GM21381 (cell line): Measurements from ENCODE around the gene RABEP1.
A peak's percentile ranks its signal among the peaks of the same experiment; 100 is the strongest.
"Not testable (repeated sequence)": the region's sequence is repeated elsewhere in the genome, so short reads cannot be mapped to it uniquely, and the experiment has no call there.

Experiments
- ATAC-seq: cut with Tn5 transposase; IDR thresholded peaks from one replicate; pipeline ENCODE4 v1.9.1; 2021; ENCODE audit warnings: mild to moderate bottlenecking, moderate library complexity; ENCODE audit not compliant: unreplicated experiment

RABEP1 gene, protein sequence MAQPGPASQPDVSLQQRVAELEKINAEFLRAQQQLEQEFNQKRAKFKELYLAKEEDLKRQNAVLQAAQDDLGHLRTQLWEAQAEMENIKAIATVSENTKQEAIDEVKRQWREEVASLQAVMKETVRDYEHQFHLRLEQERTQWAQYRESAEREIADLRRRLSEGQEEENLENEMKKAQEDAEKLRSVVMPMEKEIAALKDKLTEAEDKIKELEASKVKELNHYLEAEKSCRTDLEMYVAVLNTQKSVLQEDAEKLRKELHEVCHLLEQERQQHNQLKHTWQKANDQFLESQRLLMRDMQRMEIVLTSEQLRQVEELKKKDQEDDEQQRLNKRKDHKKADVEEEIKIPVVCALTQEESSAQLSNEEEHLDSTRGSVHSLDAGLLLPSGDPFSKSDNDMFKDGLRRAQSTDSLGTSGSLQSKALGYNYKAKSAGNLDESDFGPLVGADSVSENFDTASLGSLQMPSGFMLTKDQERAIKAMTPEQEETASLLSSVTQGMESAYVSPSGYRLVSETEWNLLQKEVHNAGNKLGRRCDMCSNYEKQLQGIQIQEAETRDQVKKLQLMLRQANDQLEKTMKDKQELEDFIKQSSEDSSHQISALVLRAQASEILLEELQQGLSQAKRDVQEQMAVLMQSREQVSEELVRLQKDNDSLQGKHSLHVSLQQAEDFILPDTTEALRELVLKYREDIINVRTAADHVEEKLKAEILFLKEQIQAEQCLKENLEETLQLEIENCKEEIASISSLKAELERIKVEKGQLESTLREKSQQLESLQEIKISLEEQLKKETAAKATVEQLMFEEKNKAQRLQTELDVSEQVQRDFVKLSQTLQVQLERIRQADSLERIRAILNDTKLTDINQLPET

DNA sequence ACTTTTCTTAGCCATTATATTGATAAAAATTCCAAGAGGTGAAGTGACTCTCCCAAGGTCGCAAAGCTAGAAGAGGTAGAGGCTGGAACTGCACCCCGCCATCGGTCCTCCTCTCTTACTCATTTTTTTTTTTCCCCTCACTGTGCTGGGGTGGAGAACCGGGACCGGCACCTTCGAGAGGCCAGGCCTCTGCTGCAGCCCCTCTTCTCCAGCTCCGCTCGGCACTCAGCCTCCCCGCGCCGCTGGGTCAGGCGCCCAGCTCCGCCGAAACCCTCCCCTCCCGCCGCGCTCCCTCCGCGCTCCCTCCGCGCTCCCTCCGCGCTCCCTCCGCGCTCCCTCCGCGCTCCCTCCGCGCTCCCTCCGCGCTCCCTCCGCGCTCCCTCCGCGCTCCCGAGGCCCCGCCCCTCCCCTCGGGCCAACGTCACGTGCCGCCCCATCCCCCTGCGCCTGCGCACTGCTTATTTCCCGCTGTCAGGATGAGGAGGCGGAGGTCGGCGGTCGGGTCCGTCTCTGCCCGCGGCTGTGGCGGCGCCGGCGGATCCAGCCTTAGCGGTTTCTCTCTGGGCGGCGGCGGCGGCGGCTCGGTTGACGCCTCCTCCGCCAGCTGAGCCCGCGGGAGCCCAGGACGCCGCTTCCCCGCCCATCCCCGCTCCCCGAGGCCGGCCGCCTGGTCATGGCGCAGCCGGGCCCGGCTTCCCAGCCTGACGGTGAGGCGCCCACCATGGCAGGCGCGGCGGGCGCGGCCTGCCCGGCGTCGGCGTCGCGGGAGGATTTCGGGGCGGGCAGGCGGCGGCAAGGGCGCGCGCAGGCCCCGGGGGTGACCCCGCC lies at the start of gene RABEP1:
TSS of gene RABEP1 (plus strand) at position 471 of the 828 bp plus-strand sequence. CDS start at position 674, 203 bp downstream.
- ATAC-seq: peak; percentile 76

DNA sequence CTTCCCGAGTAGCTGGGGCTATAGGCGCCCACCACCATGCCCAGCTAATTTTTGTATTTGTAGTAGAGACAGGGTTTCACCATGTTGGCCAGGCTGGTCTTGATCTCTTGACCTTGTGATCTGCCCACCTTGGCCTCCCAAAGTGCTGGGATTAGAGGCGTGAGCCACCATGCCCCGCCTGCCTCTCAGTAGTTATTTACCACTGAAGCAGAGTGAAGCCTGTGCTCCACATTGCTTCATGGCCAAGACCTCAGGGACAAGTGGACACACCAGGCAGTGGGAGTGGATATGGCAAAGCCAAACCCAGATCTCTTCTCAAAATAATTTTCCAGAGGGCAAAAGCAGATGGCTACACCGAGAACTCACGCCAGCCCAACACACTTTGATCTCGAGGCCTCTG lies 48.6 kb upstream of the RABEP1 start:
- not testable (repeated sequence) for ATAC-seq

DNA sequence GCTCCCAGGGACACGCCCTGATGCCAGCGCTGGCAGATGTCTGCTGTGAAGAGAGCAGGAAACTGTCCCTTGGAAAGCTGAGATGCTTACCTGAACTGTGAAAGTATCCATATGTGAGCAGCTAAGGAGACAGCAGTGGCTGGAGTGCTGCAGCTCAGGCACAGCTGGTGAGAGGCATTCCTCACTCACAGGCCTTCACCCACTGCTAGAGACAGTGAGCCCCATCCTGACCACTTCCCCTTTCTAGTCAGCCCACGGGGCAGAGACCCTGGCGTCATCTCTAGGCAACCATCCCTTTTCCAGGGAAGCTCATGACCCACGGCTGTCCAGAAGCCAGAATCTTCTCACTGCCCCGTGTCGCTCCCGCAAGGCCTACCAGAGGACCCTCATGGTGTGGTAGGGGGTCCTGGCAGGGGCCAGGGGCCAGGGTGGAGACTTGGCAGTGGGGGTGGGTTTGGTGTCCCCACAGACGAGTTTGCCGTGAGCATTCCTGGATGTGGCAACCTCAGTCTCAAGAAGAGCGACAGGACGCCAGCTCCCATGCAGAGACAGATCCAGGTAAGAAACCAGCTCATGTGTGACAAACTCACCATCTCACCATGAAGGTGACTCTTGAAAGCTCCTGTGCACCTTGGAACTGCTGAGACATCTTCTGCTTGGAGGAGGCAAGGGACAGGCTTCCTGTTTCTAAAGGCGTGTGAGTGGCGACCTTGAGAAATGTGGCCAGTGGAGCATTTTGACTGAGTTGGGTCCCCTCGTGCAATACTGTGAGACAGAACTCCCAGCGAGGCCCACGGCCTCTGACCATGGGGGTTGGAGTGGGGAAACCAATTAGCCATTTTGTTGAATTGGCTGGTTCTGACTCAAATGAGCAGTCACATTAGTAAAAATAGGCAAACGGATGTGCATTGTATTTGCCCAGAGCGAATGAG lies 47.2 kb upstream of the RABEP1 start, which contains the start of gene SCIMP:
TSS of gene SCIMP (minus strand) at position 216 of the 932 bp plus-strand sequence. CDS start at position 111, 105 bp downstream.
- ATAC-seq: peak; percentile 52

DNA sequence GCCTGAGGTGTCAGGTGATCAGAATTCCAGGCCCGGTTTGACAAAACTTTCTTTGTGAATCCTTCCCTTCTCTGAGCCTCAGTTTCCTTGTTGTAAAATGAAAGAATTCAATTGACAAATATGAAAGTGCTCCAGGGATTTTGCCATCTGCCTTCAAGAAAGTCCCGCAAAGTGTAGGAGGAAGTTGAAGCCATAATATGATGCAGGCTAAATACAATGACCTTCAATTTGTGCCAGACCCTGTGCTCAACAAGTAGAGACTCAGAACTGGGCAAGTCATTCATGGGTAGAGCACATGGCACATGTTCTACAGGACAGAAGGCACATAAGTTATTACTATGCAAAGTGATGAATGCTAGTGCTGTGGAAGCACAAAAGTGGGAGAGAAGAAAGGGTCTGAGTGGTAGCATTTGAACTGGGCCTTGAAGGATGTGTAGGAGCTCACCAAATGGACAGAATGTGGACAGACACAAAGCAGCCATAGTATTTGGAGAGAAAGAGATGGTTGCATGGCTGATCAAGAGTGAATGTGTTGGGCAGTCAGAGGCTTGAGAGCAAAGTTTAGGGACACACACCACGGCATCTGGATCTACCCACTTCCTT lies 45.0 kb upstream of the RABEP1 start:
- ATAC-seq: no peak

DNA sequence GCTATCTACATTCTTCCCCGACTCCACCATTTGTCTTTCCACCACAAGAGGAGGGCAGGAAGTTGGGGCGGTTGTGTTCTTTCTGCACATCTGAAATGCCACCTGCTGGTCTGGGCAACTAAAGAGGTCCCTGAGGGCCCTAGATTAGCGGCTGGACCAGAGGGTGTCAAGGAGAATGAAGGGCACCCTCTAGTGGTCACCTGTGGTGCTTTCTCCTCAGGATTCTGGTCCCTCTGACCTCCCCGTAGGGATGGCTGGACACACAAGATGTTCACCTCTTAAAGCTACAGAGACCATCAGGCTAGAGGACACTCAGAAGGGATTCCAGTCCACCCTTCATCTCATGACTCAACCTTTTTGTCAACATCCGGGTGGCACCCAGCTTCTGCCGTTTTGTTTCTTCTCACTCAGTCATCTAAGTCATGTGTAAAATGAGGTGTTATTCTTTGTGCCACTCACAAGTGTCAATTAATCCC lies 44.5 kb upstream of the RABEP1 start:
- ATAC-seq: peak; percentile 43

DNA sequence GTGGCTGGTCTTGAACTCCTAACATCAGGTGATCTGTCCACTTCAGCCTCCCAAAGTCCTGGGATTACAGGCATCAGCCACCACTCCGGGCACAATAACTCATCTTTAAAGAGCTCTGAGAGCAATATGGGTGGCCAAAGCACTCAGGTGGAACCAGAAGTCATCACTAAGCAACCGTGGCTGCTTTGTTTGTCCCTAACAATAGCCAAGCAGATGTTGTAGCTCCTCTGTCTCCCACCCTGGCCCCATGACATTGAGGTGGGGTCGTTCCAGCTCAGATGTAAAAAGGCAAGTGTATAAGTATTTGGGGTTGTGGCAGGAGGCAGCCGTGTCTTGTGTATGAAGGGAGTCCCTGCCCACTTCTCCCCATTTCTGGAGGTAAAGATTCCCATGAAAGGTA lies 43.8 kb upstream of the RABEP1 start:
- no peak for ATAC-seq

DNA sequence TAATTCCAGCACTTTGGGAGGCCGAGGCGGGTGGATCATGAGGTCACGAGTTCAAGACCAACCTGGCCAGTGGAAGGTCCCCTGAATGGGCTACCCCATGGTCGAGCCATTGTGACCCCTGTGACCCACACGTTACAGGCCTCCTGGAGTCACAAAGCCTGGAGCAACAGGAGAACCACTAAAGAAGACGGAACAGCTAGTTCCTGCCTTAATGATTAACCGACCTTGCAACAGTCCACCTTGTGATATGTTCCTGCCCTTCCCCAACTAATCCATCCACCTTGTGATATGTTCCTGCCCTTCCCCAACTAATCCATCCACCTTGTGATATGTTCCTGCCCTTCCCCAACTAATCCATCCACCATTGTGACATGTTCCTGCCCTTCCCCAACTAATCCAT lies 42.3 kb upstream of the RABEP1 start:
- ATAC-seq: not testable (repeated sequence)

DNA sequence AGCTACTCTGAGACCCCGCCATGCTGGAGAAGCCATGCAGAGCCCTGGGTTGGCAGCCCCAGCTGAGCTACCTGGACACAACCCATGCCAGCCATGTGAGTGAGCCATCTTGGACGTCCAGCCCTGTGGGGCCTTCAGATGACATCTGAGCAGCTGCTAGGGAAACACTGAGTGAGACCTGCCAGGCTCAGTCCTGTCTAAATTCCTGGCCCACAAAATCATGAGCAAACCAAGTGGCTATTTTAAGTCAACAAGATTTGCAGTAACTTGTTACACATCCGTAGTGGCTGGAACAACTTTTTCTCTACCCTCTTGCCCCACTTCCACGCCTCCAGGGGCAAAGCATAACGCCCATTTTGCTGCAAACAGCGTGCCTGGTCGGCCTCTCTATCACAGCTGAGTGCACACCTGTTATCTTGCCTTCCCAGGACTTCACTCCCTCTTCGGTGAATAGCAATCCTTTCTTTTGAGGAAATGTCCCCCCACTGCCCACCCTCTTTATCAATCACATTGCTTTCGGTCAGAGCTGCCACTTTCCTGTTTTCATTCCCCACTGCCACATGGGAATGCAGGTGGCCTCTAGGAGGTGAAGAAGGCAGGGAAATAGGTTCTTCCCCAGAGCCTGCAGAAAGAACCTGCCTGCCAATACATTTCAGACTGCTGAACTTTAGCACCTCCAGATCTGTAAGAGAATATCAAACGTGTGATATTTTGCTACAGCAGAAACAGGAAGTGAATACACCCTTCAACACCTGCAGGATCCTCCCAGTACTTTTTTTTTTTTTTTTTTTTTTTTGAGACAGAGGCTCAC lies 40.0 kb upstream of the RABEP1 start:
- no peak for ATAC-seq

DNA sequence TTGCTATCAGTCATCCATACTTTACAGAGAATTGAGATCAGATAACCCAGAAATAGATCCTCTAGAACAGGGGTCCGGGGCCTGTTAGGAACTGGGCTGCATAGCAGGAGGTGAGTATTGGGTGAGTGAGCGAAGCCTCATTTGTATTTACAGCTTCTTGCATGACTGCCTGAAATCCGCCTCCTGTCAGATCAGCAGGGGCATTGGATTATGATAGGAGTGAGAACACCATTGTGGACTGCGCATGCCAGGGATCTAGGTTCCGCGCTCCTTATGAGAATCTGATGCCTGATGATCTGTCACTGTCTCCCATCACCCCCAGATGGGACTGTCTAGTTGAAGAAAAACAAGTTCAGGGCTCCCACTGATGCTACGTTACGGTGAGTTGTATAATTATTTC lies 34.5 kb upstream of the RABEP1 start:
- ATAC-seq: no peak

DNA sequence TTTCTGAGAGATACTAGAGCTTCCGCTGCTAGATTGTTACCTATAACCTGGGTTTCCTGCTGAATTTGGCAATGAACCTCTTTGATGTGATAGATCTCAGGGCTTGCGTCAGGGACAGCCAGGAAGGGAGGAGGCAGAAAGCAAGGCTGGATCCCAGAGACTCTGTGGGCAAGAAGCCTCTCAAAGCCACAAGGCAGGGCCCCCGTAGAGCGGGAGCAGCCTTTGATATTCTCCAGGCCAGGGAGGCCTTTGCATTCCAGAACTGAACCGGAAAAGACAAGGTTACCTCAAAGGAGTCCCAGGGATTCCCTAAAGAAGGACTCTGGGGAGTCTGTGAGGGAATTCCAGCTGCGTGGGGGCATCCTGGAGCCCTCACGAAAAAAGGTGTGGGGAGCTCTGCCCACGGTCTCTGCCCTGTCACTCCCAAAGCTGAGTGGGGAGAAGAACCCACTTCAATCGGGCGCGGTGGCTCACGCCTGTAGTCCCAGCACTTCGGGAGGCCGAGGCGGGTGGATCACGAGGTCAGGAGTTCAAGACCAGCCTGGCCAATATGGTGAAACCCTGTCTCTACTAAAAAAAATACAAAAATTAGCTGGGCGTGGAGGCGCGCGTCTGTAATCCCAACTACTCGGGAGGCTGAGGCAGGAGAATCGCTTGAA lies 33.1 kb upstream of the RABEP1 start:
- no peak for ATAC-seq

DNA sequence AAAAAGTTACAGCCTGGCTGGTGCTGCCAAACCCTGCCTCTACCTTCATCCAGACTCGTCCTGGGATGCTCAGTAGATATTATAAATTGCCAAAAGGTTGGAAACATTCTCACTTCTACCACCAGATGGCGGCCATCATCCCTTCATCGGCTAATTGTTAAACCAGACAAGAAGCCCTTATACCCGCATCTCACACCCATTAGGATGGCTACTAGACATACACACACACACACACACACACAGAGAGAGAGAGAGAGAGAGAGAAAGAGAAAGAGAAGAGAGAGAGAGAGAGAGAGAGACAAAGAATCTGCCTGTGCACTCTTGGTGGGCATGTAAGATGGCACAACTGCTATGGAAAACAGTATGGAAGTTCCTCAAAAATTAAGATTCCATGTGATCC lies 32.5 kb upstream of the RABEP1 start:
- ATAC-seq: no peak

DNA sequence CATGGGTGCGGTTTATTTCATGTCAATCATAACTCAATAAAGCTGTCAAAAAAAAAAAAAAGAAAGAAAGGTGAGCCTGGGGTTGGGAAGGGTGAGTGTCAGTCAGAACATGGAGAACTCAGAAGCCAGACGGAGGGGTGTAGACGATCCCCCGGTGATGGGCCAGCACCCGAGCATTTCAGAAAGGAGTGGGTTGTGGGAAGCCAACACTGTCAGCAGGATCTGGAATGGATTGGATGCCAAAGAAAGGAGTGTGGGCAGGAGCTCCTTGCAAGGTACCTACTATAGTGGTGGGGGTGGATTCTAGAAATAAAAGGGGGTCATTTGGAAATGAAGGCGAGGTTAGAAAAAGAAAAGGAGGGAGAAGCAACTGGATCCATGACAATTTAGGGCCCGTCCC lies 27.7 kb upstream of the RABEP1 start:
- ATAC-seq: no peak

DNA sequence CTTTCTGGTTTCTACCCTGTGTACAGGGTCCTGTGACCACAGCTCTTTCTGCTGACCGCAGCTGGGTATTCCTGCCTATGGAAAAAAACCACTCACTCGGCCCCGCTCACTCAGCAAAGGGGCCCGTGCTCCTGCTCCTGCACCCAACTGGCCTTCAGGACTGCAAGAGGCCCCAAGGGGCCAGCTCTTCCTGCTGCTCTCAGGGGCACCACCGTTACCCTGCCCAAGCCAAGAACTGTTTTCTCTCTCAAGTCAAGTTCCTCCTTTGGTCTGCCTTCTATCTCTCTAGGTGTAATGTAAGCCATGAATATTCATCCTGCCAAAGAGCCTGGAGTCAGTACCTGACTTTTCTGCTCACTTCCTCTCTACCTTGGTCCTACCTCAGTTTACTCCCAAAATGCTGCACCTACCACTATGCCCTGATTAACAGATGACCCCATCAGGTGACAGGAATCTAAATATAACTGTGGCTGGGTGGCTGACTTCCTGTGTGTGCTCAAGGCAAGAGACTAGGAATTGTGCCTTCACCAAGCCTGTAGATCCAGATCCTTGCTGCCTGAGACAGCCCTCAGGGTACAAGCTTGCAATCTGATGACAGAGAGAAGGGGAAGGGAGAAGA lies 27.1 kb upstream of the RABEP1 start:
- ATAC-seq: no peak

DNA sequence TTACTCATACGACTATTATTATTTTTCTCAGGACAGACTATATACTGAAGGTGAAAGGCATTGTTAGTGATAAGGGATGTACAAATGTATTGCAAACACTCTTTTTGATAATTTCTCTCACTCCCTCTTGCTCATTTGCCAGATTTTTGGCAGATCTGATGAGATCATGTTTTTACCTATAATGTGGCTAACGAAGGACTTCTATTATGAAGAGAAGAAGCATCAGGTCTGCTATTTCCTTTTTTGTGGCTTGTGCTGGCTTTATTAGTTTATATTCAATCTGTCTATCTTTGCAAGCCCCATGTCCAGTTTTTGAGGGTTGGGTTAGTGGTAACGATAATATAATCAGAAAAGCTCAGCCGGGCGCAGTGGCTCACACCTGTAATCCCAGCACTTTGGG lies 25.0 kb upstream of the RABEP1 start:
- ATAC-seq: no peak

DNA sequence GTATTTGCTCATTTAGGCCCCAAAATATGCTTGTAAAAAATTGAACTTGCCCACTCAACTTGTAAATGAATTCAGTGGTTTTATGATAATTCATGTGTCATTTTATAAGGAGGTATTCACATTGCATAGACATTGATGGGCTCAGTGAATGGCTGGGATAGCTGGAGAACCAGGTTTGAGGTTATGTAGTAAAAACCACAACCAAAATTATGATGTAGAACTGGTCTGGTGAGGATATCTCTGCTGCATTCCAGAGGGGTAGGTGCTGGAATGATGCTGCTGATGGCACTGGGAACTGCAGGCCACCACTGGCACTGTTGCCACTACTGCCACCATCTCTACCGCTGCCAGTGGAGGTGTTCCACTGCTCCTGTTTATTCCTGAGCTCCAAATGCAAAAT lies 21.5 kb upstream of the RABEP1 start:
- ATAC-seq: no peak

DNA sequence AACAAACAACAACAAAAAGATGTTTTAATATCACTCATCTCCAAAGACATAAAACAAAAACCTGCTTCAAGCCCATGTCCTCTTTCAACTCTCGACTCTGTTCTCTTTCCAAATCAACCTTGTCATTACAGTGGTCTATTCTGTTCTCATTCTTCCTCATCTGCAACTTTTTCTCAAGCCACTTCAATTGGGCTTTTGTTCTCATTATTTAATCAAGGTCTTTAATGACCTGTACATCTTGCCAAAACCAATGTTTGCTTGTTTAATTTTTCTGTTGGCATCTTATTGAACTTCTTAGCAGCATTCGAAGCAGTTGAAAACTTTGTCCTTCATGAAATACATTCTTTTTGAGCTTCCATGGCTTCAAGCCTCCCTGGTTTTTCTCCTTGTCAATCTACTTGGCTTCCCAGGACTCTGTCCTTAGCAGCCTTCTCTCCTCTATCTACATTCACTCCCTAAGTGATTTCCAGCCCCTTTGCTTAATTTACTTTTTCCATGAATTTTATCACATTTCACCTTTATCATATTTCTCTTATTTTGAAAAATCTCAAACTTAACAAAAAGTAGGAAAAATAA lies 19.6 kb upstream of the RABEP1 start:
- no peak for ATAC-seq

DNA sequence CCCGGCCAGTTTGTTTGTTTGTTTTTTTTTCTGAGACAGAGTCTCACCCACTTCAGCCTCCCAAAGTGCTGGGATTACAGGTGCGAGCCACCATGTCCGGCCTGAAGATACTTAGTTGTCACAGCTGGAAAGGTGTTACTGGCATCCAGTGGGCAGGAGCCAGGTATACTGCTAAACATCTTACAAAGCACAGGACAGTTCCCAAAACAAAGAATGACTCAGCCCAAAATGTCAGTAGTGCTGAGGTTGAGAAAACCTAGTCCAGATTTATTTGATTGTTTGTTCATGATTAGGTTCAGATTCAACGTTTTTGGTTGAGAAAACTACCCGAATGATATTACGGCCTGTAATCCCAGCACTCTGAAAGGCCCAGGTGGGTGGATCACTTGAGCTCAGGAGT lies 18.6 kb upstream of the RABEP1 start:
- ATAC-seq: no peak
